H1 (cell line): ENCODE data around the gene SLC12A5. TPM values are rescaled to one million over a fixed set of nuclear protein-coding genes. Genes with fewer than 3 reads are reported as not detected.
A peak's percentile ranks its signal among the peaks of the same experiment; 100 is the strongest.

Experiments
- CTCF ChIA-PET: fragments of 300-600 bp; sonication (Branson Sonifier 250); formaldehyde crosslinking; loops from one replicate; lab custom pipeline; 2021; ENCODE audit not compliant: partially characterized antibody; lab: Charles Lee
- POLR2A ChIA-PET: fragments of 300-600 bp; sonication (Branson Sonifier 250); formaldehyde crosslinking; loops from one replicate; lab custom pipeline; 2021; ENCODE audit warnings: inconsistent platforms; ENCODE audit not compliant: partially characterized antibody; lab: Charles Lee
- DNase-seq, 2 experiments: peaks; one replicate each; pipeline versions ENCODE4 v3.0.0 to v3.0.0-alpha.2; 2010 to 2022; ENCODE audit warnings: low spot score in 2 of 2, low read depth in 1 of 2, mixed read lengths in 1 of 2
- FAIRE-seq: peaks from 2 replicates; lab custom pipeline; 2011; peaks lifted over from hg19 to GRCh38; lab: Jason Lieb, UNC
- H2AFZ ChIP-seq: 2 replicates; pipeline ENCODE4 v1.8.1; 2012; ENCODE audit warnings: low read length, inconsistent platforms
- H2AK5ac ChIP-seq: 2 replicates; pipeline ENCODE4 v1.6.1; 2013; ENCODE audit warnings: low read depth, low read length
- H2BK120ac ChIP-seq: replicated peaks from 2 replicates; pipeline ENCODE3; 2013; ENCODE audit warnings: low read depth, low read length, inconsistent platforms
- H2BK12ac ChIP-seq: 2 replicates; pipeline ENCODE4 v1.6.1; 2013; ENCODE audit warnings: low read depth, low read length
- H2BK15ac ChIP-seq: 2 replicates; pipeline ENCODE4 v1.6.1; 2013; ENCODE audit warnings: low read length
- H2BK20ac ChIP-seq: 2 replicates; pipeline ENCODE4 v1.6.1; 2013; ENCODE audit warnings: low read length
- H2BK5ac ChIP-seq: 2 replicates; pipeline ENCODE4 v1.6.1; 2013; ENCODE audit warnings: low read depth, low read length
- H3K14ac ChIP-seq: 2 replicates; pipeline ENCODE4 v1.6.1; 2013; ENCODE audit warnings: inconsistent platforms; ENCODE audit not compliant: insufficient read length
- H3K18ac ChIP-seq: 2 replicates; pipeline ENCODE4 v1.6.1; 2013; ENCODE audit warnings: low read length; ENCODE audit errors: extremely low read depth
- H3K23ac ChIP-seq: 2 replicates; pipeline ENCODE4 v1.6.1; 2013; ENCODE audit warnings: inconsistent platforms; ENCODE audit not compliant: insufficient read length
- H3K23me2 ChIP-seq: 2 replicates; pipeline ENCODE4 v1.6.1; 2013; ENCODE audit warnings: low read depth, low read length
- H3K27ac ChIP-seq: 2 replicates; pipeline ENCODE4 v1.6.1; 2011; ENCODE audit warnings: low read depth, low read length, inconsistent platforms
- H3K27me3 ChIP-seq, 4 experiments: replicated peaks in 1 of 4; 1 replicate in 1 of 4; 2 replicates in 3 of 4; pipeline versions ENCODE4 v1.6.1 to v1.8.1; 2011 to 2013; ENCODE audit warnings: low read length in 3 of 4, mild to moderate bottlenecking in 3 of 4, inconsistent platforms in 2 of 4, mixed read lengths in 2 of 4, moderate library complexity in 1 of 4; ENCODE audit not compliant: control insufficient read depth in 3 of 4, insufficient read depth in 3 of 4; ENCODE audit errors: extremely low read depth in 1 of 4
- H3K36me3 ChIP-seq, 4 experiments: 2 replicates each; pipeline versions ENCODE4 v1.6.1 to v1.8.1; 2011 to 2013; ENCODE audit warnings: mild to moderate bottlenecking in 4 of 4, low read length in 3 of 4, moderate library complexity in 2 of 4, control low read depth in 1 of 4, inconsistent platforms in 1 of 4; ENCODE audit not compliant: insufficient read depth in 4 of 4, control insufficient read depth in 2 of 4
- H3K4ac ChIP-seq: replicated peaks from 2 replicates; pipeline ENCODE3; 2013; ENCODE audit warnings: low read length, low read depth, mixed read lengths, inconsistent platforms; ENCODE audit not compliant: insufficient read length
- H3K4me1 ChIP-seq, 4 experiments: replicated peaks in 1 of 4; 1 replicate in 1 of 4; 2 replicates in 3 of 4; pipeline versions ENCODE4 v1.6.1 to v1.8.1; 2011 to 2013; ENCODE audit warnings: low read length in 3 of 4, inconsistent platforms in 2 of 4, mixed read lengths in 1 of 4; ENCODE audit not compliant: insufficient read depth in 4 of 4, control insufficient read depth in 3 of 4
- H3K4me2 ChIP-seq, 2 experiments: 2 replicates each; pipeline versions ENCODE4 v1.6.1 to v1.8.1; 2011 to 2013; ENCODE audit warnings: low read depth in 2 of 2, low read length in 2 of 2, control low read depth in 1 of 2, inconsistent platforms in 1 of 2, mild to moderate bottlenecking in 1 of 2; ENCODE audit not compliant: insufficient read depth in 1 of 2
- H3K4me3 ChIP-seq, 4 experiments: fragments of 200-600, 300-600 bp in 1 of 4; sonication (generic), shearing (Covaris generic), sonication (Bioruptor Twin) in 1 of 4; 2 replicates each; pipeline versions ENCODE4 v1.5.1 to v1.8.1; 2011 to 2016; ENCODE audit warnings: low read length in 4 of 4, low read depth in 3 of 4, control low read depth in 2 of 4, inconsistent platforms in 2 of 4, mild to moderate bottlenecking in 2 of 4, mixed read lengths in 1 of 4, moderate library complexity in 1 of 4; ENCODE audit not compliant: insufficient read depth in 2 of 4; ENCODE audit errors: extremely low read depth in 1 of 4
- H3K56ac ChIP-seq: replicated peaks from 2 replicates; pipeline ENCODE3; 2013; ENCODE audit warnings: low read depth, mild to moderate bottlenecking, mixed read lengths, low read length, inconsistent platforms; ENCODE audit not compliant: insufficient read length
- H3K79me1 ChIP-seq: 2 replicates; pipeline ENCODE4 v1.6.1; 2013; ENCODE audit warnings: low read depth, low read length, control low read depth
- H3K79me2 ChIP-seq, 2 experiments: 2 replicates each; pipeline versions ENCODE4 v1.6.1 to v1.8.1; 2012 to 2013; ENCODE audit warnings: low read length in 2 of 2, mild to moderate bottlenecking in 2 of 2, inconsistent platforms in 1 of 2; ENCODE audit not compliant: insufficient read depth in 2 of 2, control insufficient read depth in 1 of 2
- H3K9ac ChIP-seq, 4 experiments: replicated peaks in 1 of 4; 1 replicate in 1 of 4; 2 replicates in 3 of 4; pipeline versions ENCODE4 v1.6.1 to v1.8.1; 2011 to 2013; ENCODE audit warnings: low read depth in 3 of 4, low read length in 3 of 4, control low read depth in 2 of 4, mild to moderate bottlenecking in 2 of 4, moderate library complexity in 2 of 4, inconsistent platforms in 1 of 4; ENCODE audit errors: extremely low read depth in 1 of 4
- H3K9me3 ChIP-seq, 2 experiments: 2 replicates each; pipeline versions ENCODE4 v1.6.1 to v1.8.1; 2012 to 2013; ENCODE audit warnings: mild to moderate bottlenecking in 2 of 2, moderate library complexity in 2 of 2, control low read depth in 1 of 2, inconsistent platforms in 1 of 2, low read depth in 1 of 2, low read length in 1 of 2, mixed read lengths in 1 of 2; ENCODE audit not compliant: insufficient read depth in 2 of 2
- H4K20me1 ChIP-seq, 2 experiments: replicated peaks in 1 of 2; 2 replicates each; pipeline versions ENCODE3 to v1.8.1; 2011 to 2013; ENCODE audit warnings: inconsistent platforms in 2 of 2, low read length in 2 of 2, mild to moderate bottlenecking in 1 of 2; ENCODE audit not compliant: insufficient read depth in 2 of 2, control insufficient read depth in 1 of 2
- H4K5ac ChIP-seq: 2 replicates; pipeline ENCODE4 v1.6.1; 2013; ENCODE audit warnings: low read length, low read depth, mixed read lengths, inconsistent platforms; ENCODE audit not compliant: insufficient read length
- H4K8ac ChIP-seq: 2 replicates; pipeline ENCODE4 v1.8.0; 2013; ENCODE audit warnings: mild to moderate bottlenecking, moderate library complexity, low read length, inconsistent platforms; ENCODE audit not compliant: insufficient read depth; ENCODE audit errors: extremely low read depth
- H4K91ac ChIP-seq: replicated peaks from 2 replicates; pipeline ENCODE3; 2013; ENCODE audit warnings: low read length, mixed read lengths, inconsistent platforms; ENCODE audit not compliant: insufficient read length
- BCL11A ChIP-seq, 2 experiments: IDR thresholded peaks; one replicate each; pipeline ENCODE4 v1.6.1; 2011; ENCODE audit warnings: low read depth in 2 of 2, low read length in 2 of 2, mild to moderate bottlenecking in 2 of 2
- CEBPB ChIP-seq: IDR thresholded peaks from 2 replicates; pipeline ENCODE4 v1.6.1; 2012; ENCODE audit warnings: low read depth, low read length
- CREB1 ChIP-seq: IDR thresholded peaks from 2 replicates; pipeline ENCODE4 v1.6.1; 2012; ENCODE audit warnings: inconsistent platforms
- GTF2F1 ChIP-seq: IDR thresholded peaks from 2 replicates; pipeline ENCODE4 v1.6.1; 2012; ENCODE audit warnings: low read depth, low read length, improper control_type of control experiment, borderline replicate concordance
- KDM1A ChIP-seq: fragments of 200-600, 300-600 bp; sonication (generic); IDR thresholded peaks from 2 replicates; pipeline ENCODE4 v1.7.1; 2016; ENCODE audit warnings: mild to moderate bottlenecking, low read length, borderline replicate concordance
- KDM4A ChIP-seq: IDR thresholded peaks from one replicate; pipeline ENCODE4 v1.7.1; 2012; ENCODE audit warnings: low read depth, mild to moderate bottlenecking, moderate library complexity, low read length, inconsistent platforms; ENCODE audit not compliant: severe bottlenecking
- KDM5A ChIP-seq: fragments of 200-600 bp; IDR thresholded peaks from 2 replicates; pipeline ENCODE4 v1.7.1; 2012; ENCODE audit warnings: mild to moderate bottlenecking, low read length, inconsistent platforms, mixed read lengths
- WGBS, 2 experiments: shearing (Covaris generic) in 1 of 2; methylation state at CpG; one replicate each; pipeline versions ENCODE4 v1.1.6 to v1.1.7; 2013 to 2015; ENCODE audit warnings: low lambda C conversion rate in 2 of 2, mixed read lengths in 2 of 2, inconsistent platforms in 1 of 2, low coverage in 1 of 2, missing lambda C conversion rate in 1 of 2; ENCODE audit not compliant: insufficient replicate concordance in 2 of 2, insufficient coverage in 1 of 2, insufficient read length in 1 of 2; ENCODE audit errors: extremely low coverage in 1 of 2, missing lambda C conversion rate in 1 of 2; 5-methylcytosine and 5-hydroxymethylcytosine counted together
- polyA plus RNA-seq, 7 experiments: library from polyadenylated mRNA; depleted of rRNA in 3 of 7; stranded (reverse) in 5 of 7; unstranded in 2 of 7; fragments of >200 nt in 5 of 7; fragments of 200-250 nt in 2 of 7; gene quantifications; 1 replicate in 5 of 7; 2 replicates in 1 of 7; 4 replicates in 1 of 7; pipeline versions ENCODE4 v1.2.1 to v1.2.3, GENCODE V29; 2011 to 2013; ENCODE audit warnings: missing spikeins in 2 of 7, mixed read lengths in 2 of 7
- total RNA-seq: library from RNA; stranded (reverse); fragmentation: NEBNext Ultra II Directional; extraction: Animal tissue kit (Norgen Biotek cat#: 25700); gene quantifications from 2 replicates; pipeline ENCODE4 v1.2.1, GENCODE V29; 2021

The SLC12A5 gene
- total and polyA plus RNA-seq, 2 of the 8 experiments (the other 6 are each of a cell fraction or from before 2014, with no cell fraction given), result 1.9 to 7.3 TPM

- no peak overlapping the region for H4K5ac ChIP-seq
- H3K23me2 ChIP-seq, result peaks cover 10% of the 10 kb centered on the region; the same call in 1 of the 2 replicates
- POLR2A ChIA-PET, result interaction anchor here (0.6 to 3.0 kb wide), 16 partner anchors 8 to 72 kb away, joined by 3 to 19 read pairs (median 4); no protein-coding TSS in a partner anchor
- peak overlapping the region; percentile 78 to 88 for H3K4me2 ChIP-seq
- no peak overlapping the region for H4K91ac ChIP-seq
- no peak overlapping the region for H3K14ac ChIP-seq
- no peaks in the 10 kb centered on the region for H3K79me2 ChIP-seq
- H4K20me1 ChIP-seq, result peaks cover 9 to 26% of the 10 kb centered on the region in 2 experiments
- H2BK15ac ChIP-seq, result no peak overlapping the region
- peaks cover 4 to 47% (median 34%) of the 10 kb centered on the region in 4 experiments for H3K27me3 ChIP-seq
- no peak overlapping the region for H3K9ac ChIP-seq
- H3K27ac ChIP-seq, result no peak overlapping the region
- peaks cover 12 to 21% (median 17%) of the 10 kb centered on the region in 4 experiments; a peak in 6 of 8 replicates for H3K36me3 ChIP-seq
- 6% methylated on average over 35 of the region's 35 CpGs; no CpG with 5 or more reads in 1 of the 2 experiments for WGBS, 2 experiments
- H3K4me1 ChIP-seq, result peaks cover 0 to 14% (median 12%) of the 10 kb centered on the region in 4 experiments; a peak in 6 of 7 replicates
- H3K4me3 ChIP-seq, result peak overlapping the region; percentile 8 to 57 (median 36); a peak in 6 of 8 replicates
- H2AK5ac ChIP-seq, result no peak overlapping the region
- DNase-seq (peak in 1 of 2 experiments; percentile 86), FAIRE-seq (no peak)
- H2BK5ac ChIP-seq, result no peak overlapping the region
- no peak overlapping the region for H3K18ac ChIP-seq
- no peak overlapping the region for H2BK120ac ChIP-seq
- CTCF ChIA-PET, result interaction anchor here (0.8 to 4.4 kb wide), 29 partner anchors 8 to 290 kb away, joined by 3 to 60 read pairs (median 5); partner anchors contain the start of gene SLC12A5
- no peaks in the 10 kb centered on the region for H3K79me1 ChIP-seq
- H2BK20ac ChIP-seq, result no peak overlapping the region
- no peak overlapping the region for H3K56ac ChIP-seq
- no peak overlapping the region for H3K4ac ChIP-seq
- H2AFZ ChIP-seq, result no peak overlapping the region
- H3K23ac ChIP-seq, result no peak overlapping the region
- no peak overlapping the region for H4K8ac ChIP-seq
- no peak overlapping the region for H2BK12ac ChIP-seq
- H3K9me3 ChIP-seq, result no peaks in the 10 kb centered on the region
- TF ChIP-seq KDM1A (no peak), KDM4A (peak; percentile 33), KDM5A (no peak), CREB1 (no peak), CEBPB (no peak), GTF2F1 (no peak), BCL11A (IDR thresholded peaks at IDR 0.05; ENCODE audit: low read depth in 2 of 2, low read length in 2 of 2) (no peak)
Measured at GRCh38 chr20:46058599-46059281, 29.7 kb downstream of the SLC12A5 start.
